Subcutaneous adipose tissue (tissue), 4 donors: ENCODE measurements around the gene GMPPB. TPM values are rescaled to one million over a fixed set of nuclear protein-coding genes. Genes with fewer than 3 reads are reported as not detected.

Source experiments
- CTCF ChIP-seq: fragments of 450-650 bp; IDR thresholded peaks from one replicate; pipeline ENCODE4 v1.5.1; 2016; ENCODE audit warnings: low read depth, mild to moderate bottlenecking, control low read depth, antibody characterized with exemption, moderate library complexity
- total RNA-seq, 4 donors: library from RNA; depleted of rRNA; stranded (reverse); fragments of >200 nt; gene quantifications; one replicate each; pipeline ENCODE4 v1.1.0, GENCODE V29; 2016

GMPPB gene
- 10 to 100 TPM; 11.6 to 16.5 (median 13.7) TPM for total RNA-seq

GRCh38 chr3:49723628-49724551 is at the start of gene GMPPB:
Gene GMPPB, minus strand, starts transcription at chr3:49723951. Its CDS starts 225 bp downstream, at chr3:49723726.
- TF ChIP-seq CTCF = no peak

GRCh38 chr3:49772703-49773102 is 49.0 kb upstream of the GMPPB start:
- TF ChIP-seq CTCF = no peak

GRCh38 chr3:49771340-49771938 is 47.7 kb upstream of the GMPPB start:
- TF ChIP-seq CTCF = no peak

GRCh38 chr3:49769926-49770325 is 46.2 kb upstream of the GMPPB start:
- TF ChIP-seq CTCF = no peak

GRCh38 chr3:49769286-49769915 is 45.6 kb upstream of the GMPPB start:
- TF ChIP-seq CTCF = no peak

GRCh38 chr3:49763981-49764380 is 40.2 kb upstream of the GMPPB start:
- no peak for TF ChIP-seq CTCF

- TF ChIP-seq CTCF = no peak
Observed at GRCh38 chr3:49761661-49762060, 37.9 kb upstream of the GMPPB start.
